Prostate gland (tissue), 2 donors: ENCODE data around the gene RYR2. TPM values are rescaled to one million over a fixed set of nuclear protein-coding genes. Genes with fewer than 3 reads are reported as not detected.

Experiments
- DNase-seq: peaks from one replicate; pipeline ENCODE4 v3.0.0-alpha.2; 2019; ENCODE audit warnings: low spot score
- H3K27ac ChIP-seq, 2 donors: fragments of 200-600 bp; sonication (generic); 2 replicates each; pipeline ENCODE4 v1.5.1; 2017 to 2019
- H3K27me3 ChIP-seq: fragments of 200-600 bp; sonication (generic); replicated peaks from 2 replicates; pipeline ENCODE4 v1.5.1; 2019; ENCODE audit not compliant: insufficient read depth
- H3K36me3 ChIP-seq, 2 donors: fragments of 200-600 bp; sonication (generic); 1 replicate in 1 of 2; 2 replicates in 1 of 2; pipeline versions ENCODE4 v1.5.1 to v1.8.1; 2017 to 2019
- H3K4me1 ChIP-seq: fragments of 200-600 bp; sonication (generic); replicated peaks from 2 replicates; pipeline ENCODE4 v1.5.1; 2019
- H3K4me3 ChIP-seq, 2 donors: fragments of 200-600 bp; sonication (generic); 2 replicates each; pipeline ENCODE4 v1.5.1; 2017 to 2019
- H3K9me3 ChIP-seq: fragments of 200-600 bp; sonication (generic); 2 replicates; pipeline ENCODE4 v1.5.1; 2017
- POLR2A ChIP-seq: fragments of 450-650 bp; IDR thresholded peaks from one replicate; pipeline ENCODE4 v1.6.1; 2016; ENCODE audit warnings: antibody characterized with exemption, mild to moderate bottlenecking
- POLR2AphosphoS5 ChIP-seq: sonication (generic); formaldehyde crosslinking; IDR thresholded peaks from one replicate; pipeline ENCODE4 v1.6.1; 2017; ENCODE audit warnings: antibody characterized with exemption
- WGBS: methylation state at CpG from one replicate; pipeline ENCODE4 v1.1.5; 2018; 5-methylcytosine and 5-hydroxymethylcytosine counted together
- intact Hi-C: fragments of 100-400 bp; cut with DNase I; formaldehyde crosslinking; loops from one replicate; pipeline ENCODE4 v1.14.2; 2022
- total RNA-seq, 2 donors: library from RNA; depleted of rRNA; stranded (reverse); fragments of >200 nt; gene quantifications; one replicate each; pipeline ENCODE4 v1.1.0, GENCODE V29; 2016
- TF ChIP-seq, protein P1 (sequence below), 4 experiments: fragments of 200-600 bp in 2 of 4; fragments of 450-650 bp in 2 of 4; sonication (generic) in 2 of 4; IDR thresholded peaks; 1 replicate in 3 of 4; 2 replicates in 1 of 4; pipeline ENCODE4 v1.5.1; 2016 to 2019; ENCODE audit warnings: antibody characterized with exemption in 4 of 4, mild to moderate bottlenecking in 2 of 4, moderate library complexity in 2 of 4

The RYR2 gene
- total RNA-seq, 2 donors from 2014 or later = 2.9 to 6.7 TPM

DNA sequence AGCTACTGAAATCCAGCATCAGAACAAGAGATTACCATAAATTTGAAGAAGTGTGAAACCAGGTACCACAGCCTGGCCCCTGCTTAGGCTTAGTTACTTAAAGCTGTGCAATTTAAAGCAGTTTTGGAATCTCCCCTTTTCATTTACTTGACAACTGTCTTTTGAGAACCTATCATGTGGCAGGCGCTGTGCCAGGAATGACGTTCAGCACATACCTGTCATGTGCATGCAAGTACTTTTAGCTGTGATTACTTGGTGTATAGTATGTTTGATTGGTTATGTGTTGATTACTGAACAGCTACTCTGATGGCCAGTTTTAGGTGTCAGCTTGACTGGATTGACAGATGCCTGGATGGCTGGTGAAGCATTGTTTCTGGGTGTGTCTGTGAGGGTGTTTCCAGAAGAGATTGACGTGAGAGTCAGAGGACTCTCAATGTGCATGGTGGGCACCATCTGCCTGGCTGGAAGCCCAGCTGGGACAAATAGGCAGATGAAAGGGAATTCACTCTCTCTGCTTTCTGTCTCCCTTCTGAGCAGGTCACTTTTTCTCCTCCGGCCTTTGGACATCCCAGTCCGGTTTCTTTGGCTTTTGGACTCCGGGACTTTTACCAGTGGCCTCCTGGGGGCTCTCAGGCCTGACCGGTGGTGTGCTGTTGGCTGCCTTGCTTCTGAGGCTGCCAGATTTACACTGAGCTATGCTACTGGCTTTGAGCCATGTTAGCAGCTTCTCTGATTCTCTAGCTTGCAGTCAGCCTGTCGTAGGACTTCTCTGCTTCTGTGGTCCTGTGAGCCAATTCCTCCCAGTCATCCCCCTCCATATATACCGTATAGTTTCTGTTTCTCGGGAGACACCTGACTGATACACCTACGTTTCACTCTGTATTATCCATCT, 178.0 kb downstream of the RYR2 start:
- TF ChIP-seq POLR2AphosphoS5 (no peak), POLR2A (no peak)
- TF ChIP-seq, protein P1, sequence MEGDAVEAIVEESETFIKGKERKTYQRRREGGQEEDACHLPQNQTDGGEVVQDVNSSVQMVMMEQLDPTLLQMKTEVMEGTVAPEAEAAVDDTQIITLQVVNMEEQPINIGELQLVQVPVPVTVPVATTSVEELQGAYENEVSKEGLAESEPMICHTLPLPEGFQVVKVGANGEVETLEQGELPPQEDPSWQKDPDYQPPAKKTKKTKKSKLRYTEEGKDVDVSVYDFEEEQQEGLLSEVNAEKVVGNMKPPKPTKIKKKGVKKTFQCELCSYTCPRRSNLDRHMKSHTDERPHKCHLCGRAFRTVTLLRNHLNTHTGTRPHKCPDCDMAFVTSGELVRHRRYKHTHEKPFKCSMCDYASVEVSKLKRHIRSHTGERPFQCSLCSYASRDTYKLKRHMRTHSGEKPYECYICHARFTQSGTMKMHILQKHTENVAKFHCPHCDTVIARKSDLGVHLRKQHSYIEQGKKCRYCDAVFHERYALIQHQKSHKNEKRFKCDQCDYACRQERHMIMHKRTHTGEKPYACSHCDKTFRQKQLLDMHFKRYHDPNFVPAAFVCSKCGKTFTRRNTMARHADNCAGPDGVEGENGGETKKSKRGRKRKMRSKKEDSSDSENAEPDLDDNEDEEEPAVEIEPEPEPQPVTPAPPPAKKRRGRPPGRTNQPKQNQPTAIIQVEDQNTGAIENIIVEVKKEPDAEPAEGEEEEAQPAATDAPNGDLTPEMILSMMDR (IDR thresholded peaks at IDR 0.05) = no peak
- Histone ChIP-seq H3K36me3 (no peaks in the 10 kb centered on the region), H3K9me3 (no peaks in the 10 kb centered on the region), H3K27me3 (no peaks in the 10 kb centered on the region), H3K4me1 (no peaks in the 10 kb centered on the region), H3K4me3 (no peak overlapping the region), H3K27ac (no peak overlapping the region)
- DNase-seq = no peak
- intact Hi-C loops = loop anchor here (10.0 kb wide), 1 partner anchor 165 kb away; no protein-coding TSS in a partner anchor
- WGBS = 48% methylated on average over 11 of the region's 11 CpGs

DNA sequence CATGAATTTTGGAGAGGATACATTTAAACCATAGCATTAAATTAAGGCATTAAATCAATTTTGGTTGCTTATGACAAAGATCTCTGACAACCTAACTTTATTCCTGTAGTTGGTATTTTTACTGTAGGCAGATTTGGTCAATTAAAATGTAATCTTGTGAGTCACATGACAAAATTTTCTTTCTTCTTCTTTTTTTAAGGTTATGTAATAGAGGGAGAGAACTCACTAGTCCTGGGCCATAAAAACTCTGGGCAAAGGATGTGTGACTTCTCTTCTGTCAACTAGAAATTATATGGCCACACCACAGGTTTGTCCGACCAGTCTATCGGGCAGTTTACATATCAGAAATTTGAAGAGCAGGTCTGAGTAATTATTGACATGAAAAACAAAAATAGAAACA, 181.4 kb downstream of the RYR2 start:
- WGBS = 88% methylated on average over 2 of the region's 2 CpGs
- Histone ChIP-seq H3K27ac (no peak overlapping the region), H3K4me1 (no peaks in the 10 kb centered on the region), H3K4me3 (no peak overlapping the region), H3K9me3 (no peaks in the 10 kb centered on the region), H3K36me3 (no peaks in the 10 kb centered on the region), H3K27me3 (no peaks in the 10 kb centered on the region)
- intact Hi-C loops = loop anchor here (10.0 kb wide), 1 partner anchor 161 kb away; no protein-coding TSS in a partner anchor
- TF ChIP-seq POLR2A (no peak), POLR2AphosphoS5 (no peak)
- TF ChIP-seq, protein P1 (IDR thresholded peaks at IDR 0.05) = no peak
- DNase-seq = no peak

DNA sequence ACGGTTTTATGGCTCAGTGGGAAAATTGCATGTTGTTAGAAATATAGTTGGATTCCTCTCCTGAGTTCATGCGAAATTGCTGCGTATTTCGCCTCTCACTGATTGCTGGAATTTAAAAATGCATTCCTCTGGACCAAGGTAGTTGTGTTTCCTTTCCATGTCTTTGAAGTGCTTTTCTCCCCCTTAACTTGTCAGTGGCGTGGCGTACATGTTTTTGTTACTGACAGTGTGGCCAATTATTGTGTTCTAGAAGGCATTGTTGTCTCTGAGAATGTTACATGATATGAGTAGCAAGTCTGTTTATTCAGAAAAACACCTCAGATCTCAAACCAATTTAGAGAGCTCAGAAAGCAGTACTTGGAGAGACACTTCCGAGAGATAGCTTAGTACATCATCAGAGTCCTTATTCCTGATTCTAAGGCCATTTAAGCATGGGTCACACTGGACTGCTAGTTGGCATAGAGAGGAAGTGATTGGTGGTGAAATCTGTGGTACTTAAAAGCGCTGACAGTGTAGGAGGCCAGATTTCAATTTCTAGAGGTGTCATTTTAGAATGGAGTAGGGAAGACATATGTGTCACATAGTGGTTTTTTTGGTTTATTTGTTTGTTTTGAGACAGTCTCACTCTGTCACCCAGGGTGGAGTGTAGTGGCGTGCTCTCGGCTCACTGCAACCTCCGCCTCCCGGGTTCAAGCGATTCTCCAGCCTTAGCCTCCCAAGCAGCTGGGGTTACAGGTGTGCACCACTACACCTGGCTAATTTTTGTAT, 184.4 kb downstream of the RYR2 start:
- no peaks in the 10 kb centered on the region for H3K4me1 ChIP-seq
- intact Hi-C loops = loop anchor here (10.0 kb wide), 1 partner anchor 158 kb away; no protein-coding TSS in a partner anchor
- WGBS = 59% methylated on average over 13 of the region's 13 CpGs
- TF ChIP-seq, protein P1 (IDR thresholded peaks at IDR 0.05) = no peak
- TF ChIP-seq POLR2AphosphoS5 (no peak), POLR2A (no peak)
- no peak overlapping the region for H3K4me3 ChIP-seq
- no peak for DNase-seq
- H3K9me3 ChIP-seq = no peaks in the 10 kb centered on the region
- no peaks in the 10 kb centered on the region for H3K36me3 ChIP-seq
- no peak overlapping the region for H3K27ac ChIP-seq
- no peaks in the 10 kb centered on the region for H3K27me3 ChIP-seq

DNA sequence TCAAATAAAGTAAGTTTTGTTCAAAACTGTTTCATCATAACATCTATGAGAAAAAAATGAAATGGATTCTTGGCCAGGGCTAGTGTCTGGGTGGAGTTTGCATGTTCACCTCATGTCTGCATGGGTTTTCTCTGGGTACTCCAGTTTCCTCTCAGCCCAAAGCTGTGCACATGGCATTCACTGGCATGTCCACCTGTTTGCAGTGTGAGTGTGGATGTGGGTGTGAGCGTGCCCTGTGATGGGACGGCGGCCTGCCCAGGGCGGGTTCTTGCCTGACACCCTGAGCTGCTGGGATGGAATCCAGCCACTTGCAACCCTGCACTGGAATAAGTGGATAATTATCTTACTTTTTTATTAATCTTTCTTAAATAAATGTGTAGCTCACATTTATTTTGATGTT, 185.5 kb downstream of the RYR2 start:
- no peak for DNase-seq
- WGBS = 88% methylated on average over 4 of the region's 4 CpGs
- Histone ChIP-seq H3K4me3 (no peak overlapping the region), H3K36me3 (no peaks in the 10 kb centered on the region), H3K27ac (no peak overlapping the region), H3K9me3 (no peaks in the 10 kb centered on the region), H3K27me3 (no peaks in the 10 kb centered on the region), H3K4me1 (no peaks in the 10 kb centered on the region)
- intact Hi-C loops = loop anchor here (10.0 kb wide), 1 partner anchor 157 kb away; no protein-coding TSS in a partner anchor
- TF ChIP-seq POLR2AphosphoS5 (no peak), POLR2A (no peak)
- TF ChIP-seq, protein P1 (IDR thresholded peaks at IDR 0.05) = no peak
